Mononuclear cell (primary cell): ENCODE data around the gene DDX43. TPM values are rescaled to one million over a fixed set of nuclear protein-coding genes. Genes with fewer than 3 reads are reported as not detected.
"Not testable (repeated sequence)": the region's sequence is repeated elsewhere in the genome, so short reads cannot be mapped to it uniquely, and the experiment has no call there.

ENCODE experiments used
- H3K27me3 ChIP-seq: 2 replicates; pipeline ENCODE4 v1.6.0; 2011; ENCODE audit warnings: low read length, control low read depth; ENCODE audit not compliant: insufficient read depth
- H3K4me1 ChIP-seq: 2 replicates; pipeline ENCODE4 v1.5.1; 2011; ENCODE audit warnings: mild to moderate bottlenecking, low read length, control low read depth; ENCODE audit not compliant: insufficient read depth
- H3K4me3 ChIP-seq: 2 replicates; pipeline ENCODE4 v1.5.1; 2011; ENCODE audit warnings: mild to moderate bottlenecking, low read length, moderate library complexity
- H3K9me3 ChIP-seq: 2 replicates; pipeline ENCODE4 v1.5.1; 2011; ENCODE audit warnings: low read depth, mild to moderate bottlenecking, control low read depth, low read length
- total RNA-seq: library from RNA; depleted of rRNA; stranded (reverse); fragments of >200 nt; gene quantifications from one replicate; pipeline ENCODE4 v1.2.3, GENCODE V29; 2012

Gene DDX43
- total RNA-seq, 1 donor, result 1.6 TPM

DNA sequence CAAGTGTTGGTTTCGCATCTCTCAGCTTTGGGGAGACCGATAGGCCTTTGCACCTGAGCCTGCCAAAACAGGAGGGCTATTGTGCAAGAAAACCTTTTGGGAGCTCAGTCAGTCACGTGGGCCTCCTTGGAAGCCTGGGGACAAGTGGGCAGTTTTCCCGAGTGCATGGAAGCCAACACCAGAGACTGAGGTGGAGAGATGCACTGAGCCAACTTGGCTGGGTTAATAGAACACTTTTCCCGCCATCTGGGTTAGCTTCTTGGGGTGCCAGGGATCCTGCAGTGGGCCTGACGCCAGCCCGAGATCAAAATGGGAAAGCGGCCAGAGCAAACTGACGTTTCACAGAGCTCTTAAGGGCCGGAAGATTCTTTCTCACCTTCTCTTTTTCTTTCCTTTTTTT lies 22.1 kb upstream of the DDX43 start:
- no peaks in the 10 kb centered on the region for H3K4me1 ChIP-seq
- H3K4me3 ChIP-seq, result no peak overlapping the region
- H3K27me3 ChIP-seq, result no peaks in the 10 kb centered on the region
- H3K9me3 ChIP-seq, result no peaks in the 10 kb centered on the region

DNA sequence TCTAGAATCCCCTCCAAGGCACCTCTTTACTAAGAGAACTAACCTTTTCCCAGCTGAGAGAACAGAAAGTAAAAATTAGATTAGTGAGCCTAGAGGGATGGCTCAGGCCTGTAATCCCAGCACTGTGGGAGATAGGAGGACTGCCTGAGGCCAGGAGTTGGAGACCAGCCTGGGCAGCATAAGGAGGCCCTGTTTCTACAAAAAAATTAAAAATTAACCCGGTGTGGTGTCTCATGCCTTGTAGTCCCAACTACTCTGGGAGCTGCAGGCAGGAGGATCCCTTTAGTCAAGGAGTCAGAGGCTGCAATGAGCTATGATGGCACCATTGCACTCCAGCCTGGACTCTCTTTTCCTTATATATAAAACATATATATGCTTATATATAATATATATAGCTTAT lies 19.4 kb upstream of the DDX43 start:
- H3K4me3 ChIP-seq, result no peak overlapping the region
- no peaks in the 10 kb centered on the region for H3K9me3 ChIP-seq
- no peaks in the 10 kb centered on the region for H3K4me1 ChIP-seq
- no peaks in the 10 kb centered on the region for H3K27me3 ChIP-seq

DNA sequence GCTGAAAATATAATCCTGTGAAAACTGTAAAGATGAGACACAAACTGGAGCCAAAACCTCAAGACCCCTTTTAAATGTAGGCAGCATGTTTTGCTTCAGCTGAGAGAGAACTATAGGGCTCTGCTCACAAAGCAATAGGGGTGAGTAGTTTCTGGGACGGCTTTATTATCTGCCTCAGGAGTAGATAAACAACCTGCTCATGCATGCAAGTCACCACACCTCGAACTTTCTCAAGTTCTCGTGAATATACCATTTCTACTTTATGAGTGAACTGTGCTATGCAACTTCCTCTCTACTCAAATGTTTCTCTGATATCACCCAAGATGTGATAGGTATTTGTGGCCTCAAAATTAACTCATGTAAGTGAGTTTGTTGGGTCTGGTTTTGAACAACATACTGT lies 17.4 kb upstream of the DDX43 start:
- Histone ChIP-seq H3K9me3 (no peaks in the 10 kb centered on the region), H3K4me1 (no peaks in the 10 kb centered on the region), H3K4me3 (no peak overlapping the region), H3K27me3 (no peaks in the 10 kb centered on the region)

DNA sequence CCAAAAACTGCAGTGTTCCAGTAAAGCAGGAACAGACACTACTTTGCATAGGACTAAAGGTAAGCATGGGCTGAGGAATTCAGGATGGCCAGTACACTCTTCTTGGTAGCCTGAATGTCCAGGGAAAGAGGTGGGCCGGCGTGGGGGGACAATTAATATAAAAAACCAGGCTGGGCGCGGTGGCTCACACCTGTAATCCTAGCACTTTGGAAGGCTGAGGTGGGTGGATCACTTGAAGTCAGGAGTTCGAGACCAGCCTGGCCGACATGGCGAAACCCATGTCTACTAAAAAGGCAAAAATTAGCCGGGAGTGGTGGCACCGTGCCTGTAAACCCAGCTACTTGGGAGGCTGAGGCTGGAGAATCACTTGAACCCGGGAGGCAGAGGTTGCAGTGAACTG lies 13.1 kb upstream of the DDX43 start:
- not testable (repeated sequence) for H3K4me1 ChIP-seq, H3K9me3 ChIP-seq

DNA sequence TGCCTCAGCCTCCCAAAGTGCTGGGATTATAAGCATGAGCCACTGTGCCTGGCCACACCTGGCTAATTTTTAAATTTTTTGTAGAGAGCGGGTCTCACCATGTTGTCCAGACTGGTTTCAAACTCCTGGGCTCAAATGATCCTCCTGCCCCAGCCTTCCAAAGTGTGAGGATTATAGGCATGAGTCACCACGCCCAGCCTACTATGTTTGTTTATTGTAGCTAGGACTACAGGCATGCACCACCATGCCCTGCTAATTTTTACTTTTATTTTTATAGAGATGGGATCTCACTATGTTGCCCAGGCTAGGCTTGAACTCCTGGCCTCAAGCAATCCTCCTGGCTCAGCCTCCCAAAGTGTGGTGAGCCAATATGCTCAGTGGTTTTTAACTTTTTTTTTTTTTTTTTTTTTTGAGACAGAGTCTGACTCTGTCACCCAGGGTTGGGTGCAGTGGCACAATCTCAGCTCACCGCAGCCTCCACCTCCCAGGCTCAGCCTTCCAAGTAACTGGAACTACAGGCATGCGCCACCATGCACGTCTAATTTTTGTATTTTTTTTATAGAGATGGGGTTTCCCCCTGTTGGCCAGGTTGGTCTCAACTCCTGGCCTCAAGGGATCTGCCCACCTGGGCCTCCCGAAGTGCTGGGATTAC lies 12.0 kb upstream of the DDX43 start:
- H3K4me3 ChIP-seq, result no peak overlapping the region
- no peaks in the 10 kb centered on the region for H3K4me1 ChIP-seq
- H3K27me3 ChIP-seq, result no peaks in the 10 kb centered on the region
- H3K9me3 ChIP-seq, result no peaks in the 10 kb centered on the region

More for the DNA sequence above, 13.1 kb upstream of the DDX43 start:
- H3K27me3 ChIP-seq, H3K4me3 ChIP-seq: not testable (repeated sequence)

DNA sequence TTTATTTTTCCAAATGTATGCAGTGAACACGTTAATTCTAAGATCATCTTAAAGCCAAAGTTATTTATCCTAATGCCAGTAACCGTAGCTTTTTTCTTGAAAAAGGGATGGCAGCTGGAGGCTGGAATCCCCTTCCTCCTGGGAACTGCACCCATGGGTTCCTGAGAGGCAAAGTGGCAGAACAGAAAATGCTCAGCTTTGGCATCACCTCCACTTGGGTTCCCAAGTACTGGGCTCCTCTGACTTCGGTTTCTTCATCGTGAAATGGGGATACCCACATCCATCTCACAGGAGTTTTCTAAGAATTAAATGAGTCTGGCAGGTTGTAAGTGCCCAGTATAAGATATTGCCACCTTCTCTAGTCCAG lies 6.2 kb upstream of the DDX43 start:
- no peaks in the 10 kb centered on the region for H3K9me3 ChIP-seq
- peaks cover 13% of the 10 kb centered on the region for H3K4me1 ChIP-seq
- H3K27me3 ChIP-seq, result no peaks in the 10 kb centered on the region
- H3K4me3 ChIP-seq, result peak overlapping the region; percentile 50

DNA sequence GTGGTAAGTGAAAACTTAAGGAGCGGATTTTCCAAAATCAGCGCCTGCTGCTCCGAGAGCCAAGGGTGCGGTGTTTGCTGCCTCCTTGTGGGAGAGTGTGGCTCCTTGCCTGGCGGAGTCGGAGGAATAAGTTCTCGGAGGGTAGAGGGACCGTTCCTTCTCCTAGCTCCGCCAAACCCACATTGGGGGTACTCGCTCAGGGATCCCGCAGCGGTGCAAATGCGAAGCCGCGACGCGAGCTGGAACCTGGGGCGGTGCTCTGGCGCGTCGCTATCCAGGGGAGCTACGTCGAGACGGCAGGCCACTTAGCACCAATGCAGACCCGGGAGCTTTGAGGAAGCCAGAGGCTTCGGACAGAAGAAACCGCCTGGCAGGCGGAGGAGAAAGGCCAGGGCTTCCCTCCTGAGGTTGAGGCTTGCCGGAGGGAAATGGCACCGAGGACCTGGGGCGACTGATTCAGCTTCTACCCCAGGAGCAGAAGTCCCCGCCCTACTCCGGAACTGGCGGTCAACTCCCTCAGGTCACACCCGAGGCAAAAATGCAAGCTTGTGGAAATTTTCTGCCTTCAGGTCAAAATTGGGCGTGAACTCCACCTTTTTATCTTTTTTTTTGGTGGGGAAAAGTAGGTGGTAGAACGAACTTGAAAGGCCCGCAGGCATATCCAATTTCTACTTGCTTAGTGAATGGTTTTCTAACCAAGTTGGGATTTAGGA lies 5.7 kb upstream of the DDX43 start:
- peaks cover 13% of the 10 kb centered on the region for H3K4me1 ChIP-seq
- no peaks in the 10 kb centered on the region for H3K9me3 ChIP-seq
- H3K4me3 ChIP-seq, result peak overlapping the region; percentile 50
- H3K27me3 ChIP-seq, result no peaks in the 10 kb centered on the region

DNA sequence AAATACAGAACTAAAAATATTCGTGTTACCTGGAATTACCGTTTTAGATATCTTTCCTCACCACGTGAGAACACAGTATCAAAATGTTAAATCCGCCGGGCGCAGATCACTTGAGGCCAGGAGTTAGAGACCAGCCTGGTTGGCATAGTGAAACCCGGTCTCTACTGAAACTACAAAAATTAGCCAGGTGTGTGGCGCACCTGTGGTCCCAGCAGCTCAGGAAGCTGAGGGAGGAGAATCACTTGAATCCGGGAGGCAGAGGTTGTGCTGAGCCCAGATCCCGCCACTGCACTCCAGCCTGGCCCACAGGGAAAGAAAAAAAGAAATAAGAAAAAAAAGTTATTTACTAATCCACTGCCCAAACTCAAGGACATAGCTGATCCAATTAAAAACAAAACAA lies 4.8 kb upstream of the DDX43 start:
- Histone ChIP-seq H3K9me3 (no peaks in the 10 kb centered on the region), H3K27me3 (no peaks in the 10 kb centered on the region)

DNA sequence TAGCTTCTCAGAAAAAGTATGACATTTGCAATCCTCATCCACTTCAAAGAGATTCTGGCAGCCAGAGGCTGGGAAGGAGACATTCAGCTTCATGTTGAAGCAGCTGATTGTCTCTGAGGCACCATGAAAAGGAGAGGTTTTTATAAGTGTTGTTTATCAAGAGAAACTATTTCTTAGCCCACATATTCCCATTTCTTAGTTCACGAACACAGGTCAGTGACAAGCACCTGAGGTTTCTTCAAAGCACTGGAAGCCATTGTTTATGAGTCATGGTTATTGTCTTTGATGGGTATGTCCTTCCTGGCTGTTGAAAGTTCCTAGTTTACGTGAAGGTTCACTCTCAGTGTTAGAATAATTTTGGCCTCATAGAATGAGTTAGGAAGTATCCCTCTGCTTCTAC lies 3.0 kb upstream of the DDX43 start:
- H3K4me1 ChIP-seq, result peaks cover 13% of the 10 kb centered on the region
- no peak overlapping the region for H3K4me3 ChIP-seq
- H3K27me3 ChIP-seq, result no peaks in the 10 kb centered on the region
- H3K9me3 ChIP-seq, result no peaks in the 10 kb centered on the region

More for the DNA sequence above, 4.8 kb upstream of the DDX43 start:
- H3K4me3 ChIP-seq, result no peak overlapping the region
- H3K4me1 ChIP-seq, result peaks cover 13% of the 10 kb centered on the region

DNA sequence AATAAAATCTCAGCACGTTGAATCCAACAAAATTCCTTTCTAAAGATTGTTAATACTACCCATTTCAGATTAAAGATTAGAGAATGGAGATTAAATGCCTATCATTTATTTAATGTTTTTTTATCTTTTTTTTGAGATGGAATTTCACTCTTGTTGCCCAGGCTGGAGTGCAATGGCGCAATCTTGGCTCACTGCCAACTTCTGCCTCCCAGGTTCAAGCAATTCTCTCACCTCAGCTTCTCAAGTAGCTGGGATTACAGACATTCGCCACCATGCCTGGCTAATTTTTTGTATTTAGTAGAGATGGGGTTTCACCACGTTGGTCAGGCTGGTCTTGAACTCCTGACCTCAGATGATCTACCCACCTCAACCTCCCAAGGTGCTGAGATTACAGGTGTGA lies 2.4 kb upstream of the DDX43 start:
- H3K27me3 ChIP-seq, H3K4me3 ChIP-seq, H3K9me3 ChIP-seq: not testable (repeated sequence)
- peaks cover 13% of the 10 kb centered on the region for H3K4me1 ChIP-seq

DNA sequence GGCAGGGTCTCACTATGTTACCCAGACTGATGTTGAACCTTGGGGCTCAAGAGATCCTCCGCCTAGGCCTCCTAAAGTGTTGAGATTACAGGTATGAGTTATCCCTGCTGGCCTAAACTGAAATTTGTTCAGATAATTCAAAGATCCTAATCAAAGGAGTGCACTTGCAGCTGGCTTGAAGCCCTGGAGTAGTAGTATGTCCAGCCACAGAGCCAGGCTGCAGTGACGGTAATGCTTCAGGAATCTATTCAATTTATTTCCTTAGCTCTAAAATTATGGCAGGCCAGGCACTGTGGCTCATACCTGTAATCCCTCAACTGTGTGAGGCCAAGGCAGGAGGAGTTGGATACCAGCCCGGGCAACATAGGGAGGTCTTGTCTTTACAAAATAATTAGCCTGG lies 1.4 kb upstream of the DDX43 start:
- Histone ChIP-seq H3K9me3 (no peaks in the 10 kb centered on the region), H3K4me3 (no peak overlapping the region), H3K4me1 (peaks cover 12% of the 10 kb centered on the region), H3K27me3 (no peaks in the 10 kb centered on the region)

DNA sequence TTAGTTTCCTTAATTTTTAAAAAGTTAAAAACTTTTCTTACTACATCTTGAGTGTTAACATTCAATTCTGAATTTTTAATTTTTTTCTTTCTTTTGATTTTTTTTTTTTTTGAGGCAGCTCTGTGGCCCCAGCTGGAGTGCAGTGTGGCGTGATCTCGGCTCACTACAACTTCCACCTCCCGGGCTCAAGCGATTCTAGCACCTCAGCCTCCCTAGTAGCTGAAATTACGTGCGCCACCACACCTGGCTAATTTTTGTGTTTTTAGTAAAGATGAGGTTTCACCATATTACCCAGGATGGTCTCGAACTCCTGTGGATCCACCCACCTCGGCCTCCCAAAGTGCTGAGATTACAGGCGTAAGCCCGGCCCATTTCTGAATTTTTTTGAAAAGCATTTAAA lies 1.2 kb downstream of the DDX43 start:
- H3K4me1 ChIP-seq, result no peaks in the 10 kb centered on the region
- H3K9me3 ChIP-seq, result no peaks in the 10 kb centered on the region
- no peak overlapping the region for H3K4me3 ChIP-seq
- no peaks in the 10 kb centered on the region for H3K27me3 ChIP-seq

DNA sequence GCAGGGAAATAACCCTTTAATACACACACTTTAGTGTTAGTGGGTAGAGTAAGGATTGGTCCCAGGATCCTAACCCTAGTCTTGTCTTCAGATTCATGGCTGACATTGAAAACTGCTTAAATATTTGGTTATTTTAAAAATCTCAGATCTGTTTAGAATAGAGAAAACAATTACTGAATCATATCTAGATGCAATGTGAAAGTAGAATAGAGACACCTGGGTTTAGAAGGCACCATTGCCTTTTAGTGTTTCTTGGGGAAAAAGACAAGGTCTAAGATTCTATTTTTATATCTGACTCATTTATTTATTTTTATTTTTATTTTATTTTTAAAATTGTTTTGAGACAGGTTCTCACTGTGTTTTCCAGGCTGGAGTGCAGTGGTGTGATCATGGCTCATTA lies 6.0 kb downstream of the DDX43 start:
- H3K4me1 ChIP-seq, result no peaks in the 10 kb centered on the region
- no peaks in the 10 kb centered on the region for H3K27me3 ChIP-seq
- no peak overlapping the region for H3K4me3 ChIP-seq
- no peaks in the 10 kb centered on the region for H3K9me3 ChIP-seq

DNA sequence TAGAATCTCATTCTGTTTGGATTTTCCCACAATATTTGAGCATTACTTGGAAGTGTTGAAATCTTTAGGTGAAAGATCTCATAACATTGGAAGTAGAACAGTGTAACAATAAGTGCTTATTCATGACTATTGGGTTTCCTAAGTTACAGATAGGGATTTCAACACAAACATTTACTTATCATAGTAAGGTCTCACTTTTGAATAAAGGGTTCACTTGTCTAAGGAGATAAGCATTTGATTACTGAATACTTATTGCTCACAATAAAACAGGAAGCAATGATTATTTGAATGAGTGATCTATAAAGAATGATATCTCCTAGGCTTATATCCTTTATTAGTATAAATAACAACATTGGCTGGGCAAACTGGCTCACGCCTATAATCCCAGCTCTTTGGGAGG lies 14.8 kb downstream of the DDX43 start:
- H3K4me1 ChIP-seq, result no peaks in the 10 kb centered on the region
- H3K27me3 ChIP-seq, result no peaks in the 10 kb centered on the region
- no peak overlapping the region for H3K4me3 ChIP-seq
- H3K9me3 ChIP-seq, result no peaks in the 10 kb centered on the region

DNA sequence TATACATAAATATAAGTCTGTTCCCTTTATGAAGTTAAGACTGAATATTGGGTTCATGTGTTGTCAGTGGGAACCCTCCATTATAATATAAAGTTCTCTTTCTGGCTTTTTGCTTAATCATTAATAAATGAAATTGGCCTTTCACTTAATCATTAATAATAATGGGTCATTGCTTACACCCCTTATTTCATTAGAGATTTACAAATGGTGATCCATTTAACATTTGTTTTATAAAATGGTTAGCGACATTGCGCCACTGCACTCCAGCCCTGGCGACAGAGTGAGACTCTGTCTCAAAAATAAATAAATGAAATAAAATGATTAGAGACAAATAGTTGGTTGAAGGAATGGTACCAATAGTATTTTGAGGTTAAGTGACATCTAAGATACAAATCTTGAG lies 18.5 kb downstream of the DDX43 start:
- Histone ChIP-seq H3K4me3 (no peak overlapping the region), H3K27me3 (no peaks in the 10 kb centered on the region), H3K9me3 (no peaks in the 10 kb centered on the region), H3K4me1 (no peaks in the 10 kb centered on the region)

DNA sequence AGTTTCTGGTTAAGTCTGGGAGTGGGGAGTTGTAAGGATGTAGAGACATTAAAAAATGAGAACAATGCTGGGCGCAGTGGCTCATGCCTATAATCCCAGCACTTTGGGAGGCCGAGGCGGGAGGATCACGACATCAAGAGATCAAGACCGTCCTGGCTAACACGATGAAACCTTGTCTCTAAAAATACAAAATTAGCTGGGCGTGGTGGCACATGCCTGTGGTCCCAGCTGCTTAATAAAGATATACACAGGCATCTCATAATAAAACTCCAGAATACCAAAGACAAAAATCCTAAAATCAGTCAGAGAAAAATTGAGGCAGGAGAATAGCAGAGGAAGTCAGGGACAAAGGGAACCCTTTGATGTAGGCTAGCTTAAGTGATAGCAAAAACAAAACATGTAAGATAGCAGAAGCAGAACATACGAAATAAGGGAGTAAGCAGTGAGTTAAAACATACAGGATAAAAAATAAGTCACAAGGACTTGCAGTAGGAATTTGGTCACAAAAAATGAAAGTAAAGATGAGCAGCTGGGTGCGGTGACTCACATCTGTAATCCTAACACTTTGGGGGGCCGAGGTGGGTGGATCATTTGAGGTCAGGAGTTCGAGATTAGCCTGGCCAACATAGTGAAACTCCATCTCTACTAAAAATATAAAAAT lies 23.6 kb downstream of the DDX43 start:
- peaks cover 19% of the 10 kb centered on the region for H3K4me1 ChIP-seq
- H3K9me3 ChIP-seq, result no peaks in the 10 kb centered on the region
- no peak overlapping the region for H3K4me3 ChIP-seq
- no peaks in the 10 kb centered on the region for H3K27me3 ChIP-seq
